ENCODE measurements around the gene KIAA0930.
"Not testable (repeated sequence)": the region's sequence is repeated elsewhere in the genome, so short reads cannot be mapped to it uniquely, and the experiment has no call there.

KIAA0930 gene

DNA sequence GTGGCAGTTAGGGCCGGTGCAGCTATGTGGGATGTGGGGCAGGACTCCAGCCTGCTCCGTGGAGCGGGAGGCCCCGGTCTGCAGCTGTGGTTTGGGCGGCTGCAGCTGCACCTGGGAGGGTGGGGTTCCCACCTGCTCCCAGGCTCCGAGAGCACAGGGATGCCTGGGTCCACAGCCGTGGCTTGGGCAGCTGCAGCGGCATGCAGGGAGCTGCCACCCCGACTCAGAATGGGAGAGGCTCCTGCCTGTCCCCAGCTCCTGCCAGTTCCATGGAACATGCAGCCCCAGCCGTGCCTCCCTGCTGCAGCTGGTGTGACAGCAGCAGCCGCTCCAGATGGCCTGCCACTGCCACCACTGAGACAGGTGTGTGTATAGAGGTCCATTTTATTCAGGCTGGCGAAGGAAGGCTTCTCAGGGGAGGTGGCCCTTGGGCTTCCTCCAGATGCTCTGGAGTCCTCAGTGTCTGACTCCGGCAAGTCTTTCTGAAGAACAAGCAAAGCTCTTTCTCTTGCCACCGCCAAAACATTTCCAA, 22.3 kb upstream of the KIAA0930 start:
- DNase-seq (ENCODE audit: low read depth): no peak

DNA sequence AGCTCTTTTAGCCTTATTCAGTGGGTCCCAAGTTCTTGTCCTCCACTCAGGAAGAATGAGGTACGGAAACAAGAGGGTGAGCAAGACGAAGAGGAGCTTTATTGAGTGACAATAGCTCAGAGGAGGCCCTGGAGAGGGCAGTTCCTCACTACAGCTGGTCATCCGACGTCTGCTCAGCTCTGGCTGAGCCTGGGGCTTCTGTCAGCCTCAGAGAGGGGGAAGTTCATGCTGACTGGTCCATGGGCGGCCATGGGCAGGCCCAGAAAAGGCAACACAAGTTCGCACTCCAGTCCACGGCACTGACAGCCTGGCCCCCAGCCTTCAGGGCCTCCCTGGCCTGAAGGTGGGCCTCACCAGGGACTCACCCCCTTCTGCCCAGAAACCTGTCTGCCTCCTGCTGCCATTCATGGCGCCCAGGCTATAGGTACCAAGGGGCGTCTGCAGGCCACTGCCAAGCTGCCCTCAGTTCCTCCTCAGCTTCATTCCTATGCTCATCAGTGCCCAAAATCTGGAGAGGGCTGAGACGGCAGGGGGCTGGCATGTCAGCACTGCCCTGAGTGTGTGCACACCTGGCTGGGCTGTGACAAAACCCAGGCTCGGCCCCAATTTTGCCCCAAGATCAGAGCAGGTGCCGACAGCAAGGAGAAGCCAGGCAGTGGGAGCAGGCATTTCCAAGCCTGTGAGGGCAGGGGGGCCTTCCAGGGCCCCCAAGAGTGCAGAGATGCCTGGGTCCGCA, 21.7 kb upstream of the KIAA0930 start:
- no peak for DNase-seq (ENCODE audit: low read depth)

DNA sequence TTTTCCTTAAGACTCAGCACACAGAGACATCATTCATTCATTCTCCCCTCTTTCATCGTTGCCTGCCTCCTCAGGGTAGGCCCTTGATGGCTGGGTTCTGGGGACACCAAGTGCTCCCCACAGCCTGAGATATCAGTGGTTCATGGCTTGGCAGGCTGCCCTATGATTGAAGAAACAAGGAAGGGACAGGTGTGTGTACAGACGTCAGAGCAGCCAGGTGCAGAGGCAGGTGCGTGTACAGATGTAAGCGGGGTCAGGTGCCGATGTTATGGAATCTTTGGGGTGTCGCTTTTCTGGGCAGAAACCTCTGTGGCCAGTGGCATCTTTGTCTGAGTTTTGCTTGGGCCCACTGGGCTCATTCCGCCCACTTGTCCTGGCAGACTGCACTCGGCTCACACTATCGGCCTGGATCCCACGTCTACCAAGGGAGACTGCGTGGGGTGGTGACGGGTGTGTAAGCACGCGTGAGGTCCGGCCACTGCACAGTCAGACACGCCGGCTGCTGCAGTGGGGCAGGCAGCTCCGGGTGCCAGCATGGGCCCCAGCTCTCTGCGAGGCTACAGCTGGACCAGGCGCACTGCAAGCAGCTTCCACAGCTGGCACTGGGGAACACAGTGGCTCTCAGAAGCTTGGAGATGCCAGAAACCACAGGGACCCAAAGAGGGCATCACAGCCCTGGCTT, 20.9 kb upstream of the KIAA0930 start:
- no peak for DNase-seq (ENCODE audit: low read depth)

DNA sequence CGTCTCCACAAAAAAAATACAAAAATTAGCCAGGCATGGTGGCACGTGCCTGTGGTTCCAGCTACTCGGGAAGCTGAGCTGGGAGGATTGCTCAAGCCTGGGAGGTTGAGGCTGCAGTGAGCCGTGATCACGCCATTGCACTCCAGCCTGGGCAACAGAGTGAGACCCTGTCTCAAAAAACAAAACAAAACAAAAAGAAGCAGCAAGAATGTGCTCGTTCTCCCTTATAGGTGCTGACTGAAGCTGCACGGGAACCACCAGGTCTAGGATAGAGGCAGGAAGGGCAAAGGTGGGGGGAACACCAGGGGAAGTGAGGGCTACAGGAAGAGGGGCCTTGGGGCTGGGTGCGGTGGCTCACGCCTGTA, 19.7 kb upstream of the KIAA0930 start:
- not testable (repeated sequence) for DNase-seq (ENCODE audit: low read depth)

DNA sequence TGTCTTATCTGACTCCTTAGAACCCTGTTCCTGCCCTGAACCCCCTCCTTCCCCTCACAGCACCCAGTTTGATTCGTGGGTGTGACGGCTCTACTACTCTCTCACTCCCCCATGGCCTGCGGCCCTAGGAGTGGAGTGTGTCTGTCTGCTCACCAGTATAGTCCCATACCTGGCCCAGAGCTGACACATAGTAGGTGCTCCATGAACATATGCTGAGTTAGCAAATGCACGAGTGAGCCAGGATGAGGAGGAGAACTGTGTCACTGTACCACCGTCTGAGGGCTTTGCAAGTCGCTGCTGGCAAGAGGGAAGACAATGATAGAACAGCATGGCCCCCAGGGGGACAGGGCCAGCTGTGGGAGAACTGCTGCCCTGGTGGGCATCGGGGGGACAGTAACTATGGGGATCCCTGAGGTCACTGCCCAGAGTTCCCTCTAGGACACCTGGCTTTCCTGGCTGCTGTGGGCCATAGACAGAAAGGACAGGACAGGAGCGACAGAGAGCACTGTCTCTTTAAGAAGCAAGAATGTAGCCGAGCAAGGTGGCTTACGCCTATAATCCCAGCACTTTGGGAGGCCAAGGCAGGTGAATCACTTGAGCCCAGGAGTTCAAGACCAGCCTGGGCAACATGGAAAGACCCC, 19.2 kb upstream of the KIAA0930 start:
- no peak for DNase-seq (ENCODE audit: low read depth)

DNA sequence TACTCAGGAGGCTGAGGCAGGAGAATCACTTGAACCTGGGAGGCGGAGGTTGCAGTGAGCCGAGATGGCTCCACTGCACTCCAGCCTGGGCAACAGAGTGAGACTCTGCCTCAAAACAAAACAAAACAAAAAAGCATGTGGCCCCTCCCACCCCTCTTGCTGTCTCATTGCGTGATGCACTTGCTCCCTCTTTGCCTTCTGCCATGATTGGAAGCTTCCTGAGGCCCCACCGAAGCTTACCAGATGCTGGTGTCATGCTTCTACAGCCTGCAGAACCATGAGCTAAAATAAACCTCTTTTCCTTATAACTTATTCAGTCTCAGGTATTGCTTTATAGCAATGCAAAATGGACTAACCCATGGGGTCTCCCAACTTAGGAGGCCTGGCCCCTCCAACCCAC, 17.2 kb upstream of the KIAA0930 start:
- not testable (repeated sequence) for DNase-seq (ENCODE audit: low read depth)

DNA sequence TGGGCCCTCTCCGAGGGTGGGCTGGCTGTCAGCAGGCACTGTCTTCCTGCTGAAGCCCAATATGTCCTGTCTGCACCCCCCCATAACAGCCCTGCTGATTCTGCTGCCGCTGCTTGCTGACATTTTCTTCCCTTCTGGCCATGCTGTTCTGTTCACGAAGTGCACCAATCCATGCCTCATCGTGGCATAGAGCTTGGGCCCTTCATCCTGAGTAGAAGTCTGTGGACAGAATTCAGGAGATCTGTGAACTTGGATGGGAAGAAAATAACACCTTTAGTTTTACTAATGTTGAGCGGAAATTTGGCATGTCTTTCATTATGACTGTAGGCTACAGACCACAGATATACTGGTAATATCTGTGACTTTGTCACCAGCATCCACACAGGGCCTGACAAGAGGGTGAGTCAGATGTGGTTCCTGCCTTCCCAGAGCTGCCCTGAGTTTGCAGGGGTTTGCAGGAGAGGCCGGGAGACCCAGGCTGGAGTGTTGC, 14.1 kb upstream of the KIAA0930 start:
- DNase-seq (ENCODE audit: low read depth): no peak

DNA sequence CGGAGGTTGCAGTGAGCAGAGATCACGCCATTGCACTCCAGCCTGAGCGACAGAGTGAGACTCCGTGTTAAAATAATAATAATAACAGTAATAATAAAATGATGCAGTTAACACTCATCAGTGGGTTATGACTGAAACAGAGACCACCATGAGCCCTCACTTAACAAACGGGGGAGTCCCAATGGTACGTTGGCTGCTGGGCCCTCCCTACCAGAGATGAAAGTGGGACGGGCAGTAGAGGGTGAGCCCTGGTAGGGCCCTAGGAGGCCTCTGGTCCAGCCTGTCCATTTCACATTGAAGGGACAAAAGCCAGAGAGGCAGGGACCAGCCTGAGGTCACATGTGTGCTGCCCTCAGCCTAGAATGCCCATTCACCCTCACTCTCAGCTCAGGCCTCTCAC, 13.7 kb upstream of the KIAA0930 start:
- no peak for DNase-seq (ENCODE audit: low read depth)

DNA sequence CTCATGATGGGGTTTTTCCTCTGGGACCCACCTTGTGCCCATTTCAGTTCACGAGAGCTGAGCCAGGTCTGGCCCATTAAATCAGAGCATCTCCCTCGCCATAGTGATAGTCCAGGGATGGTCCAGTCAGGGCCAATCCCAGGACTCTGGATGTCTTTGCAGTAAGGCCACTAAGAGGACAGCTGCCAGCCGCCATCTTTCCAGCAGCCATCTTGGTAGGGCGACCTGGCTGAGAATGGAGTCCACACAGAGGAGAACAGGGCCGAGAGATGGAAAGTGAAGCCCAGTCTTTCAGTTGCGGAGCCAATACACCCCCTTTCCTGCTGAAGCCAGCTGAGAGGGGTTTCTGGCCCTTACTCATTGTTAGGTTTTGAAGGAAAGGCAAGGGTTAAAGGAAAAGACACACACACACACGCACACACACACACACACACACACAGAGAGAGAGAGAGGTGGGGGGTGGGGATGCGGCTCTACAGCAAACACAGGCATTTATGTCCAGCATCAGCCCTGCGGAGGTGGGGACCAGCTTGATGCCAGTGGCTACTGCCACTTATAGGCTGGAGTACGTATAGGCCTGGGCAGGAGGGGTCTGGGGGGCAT, 12.4 kb upstream of the KIAA0930 start:
- no peak for DNase-seq (ENCODE audit: low read depth)

DNA sequence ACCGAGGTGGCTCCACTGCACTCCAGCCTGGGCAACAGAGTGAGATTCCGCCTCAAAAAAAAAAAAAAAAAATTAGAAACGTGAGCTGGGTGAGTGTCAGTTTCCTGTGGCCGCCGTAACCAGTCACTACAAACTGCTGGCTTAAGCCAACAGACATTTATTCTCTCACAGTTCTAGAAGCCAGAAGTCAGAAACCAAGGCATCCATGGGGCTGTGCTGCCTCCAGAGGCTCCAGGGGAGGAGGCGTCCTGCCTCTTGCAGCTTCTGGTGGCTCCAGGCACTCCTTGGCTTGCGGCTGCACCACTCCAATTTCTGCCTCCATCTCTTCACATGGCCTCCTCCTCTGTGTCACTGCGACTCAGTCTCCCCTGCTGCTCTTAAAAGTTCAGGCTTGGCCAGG, 11.1 kb upstream of the KIAA0930 start:
- DNase-seq (ENCODE audit: low read depth): no peak

DNA sequence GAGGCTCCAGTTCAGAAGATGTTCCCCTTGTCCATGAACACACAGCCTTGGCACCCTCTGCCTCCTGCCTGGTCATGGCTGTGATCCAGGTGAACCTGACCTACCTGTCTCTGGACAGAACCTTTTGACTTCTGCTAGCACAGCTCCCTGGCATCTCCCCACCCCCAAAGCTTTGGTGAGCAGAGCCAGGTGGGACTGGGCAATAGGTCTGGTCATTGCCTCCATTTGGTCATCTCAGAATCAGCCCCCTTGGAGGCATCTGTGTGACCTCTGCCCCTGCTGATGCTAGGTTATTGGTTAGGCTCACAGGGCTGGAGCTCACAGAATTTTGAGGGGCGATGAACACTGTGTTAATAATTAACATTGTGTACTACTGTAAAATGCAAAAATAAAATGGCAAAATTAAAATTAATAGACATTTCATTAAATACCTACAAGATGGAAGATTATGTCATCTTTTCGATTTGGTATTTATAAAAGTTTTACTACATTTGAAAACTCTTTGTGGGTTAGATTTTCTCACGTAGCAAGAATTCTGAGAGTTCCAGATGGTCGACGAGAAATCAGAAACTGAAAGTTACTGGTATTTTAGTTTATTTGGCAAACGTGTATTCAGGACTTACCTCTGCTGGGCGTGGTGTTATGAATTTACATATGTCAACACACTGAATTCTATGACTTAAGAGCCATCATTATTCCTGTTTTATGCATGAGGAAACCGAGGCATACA, 8.3 kb upstream of the KIAA0930 start:
- no peak for DNase-seq (ENCODE audit: low read depth)

DNA sequence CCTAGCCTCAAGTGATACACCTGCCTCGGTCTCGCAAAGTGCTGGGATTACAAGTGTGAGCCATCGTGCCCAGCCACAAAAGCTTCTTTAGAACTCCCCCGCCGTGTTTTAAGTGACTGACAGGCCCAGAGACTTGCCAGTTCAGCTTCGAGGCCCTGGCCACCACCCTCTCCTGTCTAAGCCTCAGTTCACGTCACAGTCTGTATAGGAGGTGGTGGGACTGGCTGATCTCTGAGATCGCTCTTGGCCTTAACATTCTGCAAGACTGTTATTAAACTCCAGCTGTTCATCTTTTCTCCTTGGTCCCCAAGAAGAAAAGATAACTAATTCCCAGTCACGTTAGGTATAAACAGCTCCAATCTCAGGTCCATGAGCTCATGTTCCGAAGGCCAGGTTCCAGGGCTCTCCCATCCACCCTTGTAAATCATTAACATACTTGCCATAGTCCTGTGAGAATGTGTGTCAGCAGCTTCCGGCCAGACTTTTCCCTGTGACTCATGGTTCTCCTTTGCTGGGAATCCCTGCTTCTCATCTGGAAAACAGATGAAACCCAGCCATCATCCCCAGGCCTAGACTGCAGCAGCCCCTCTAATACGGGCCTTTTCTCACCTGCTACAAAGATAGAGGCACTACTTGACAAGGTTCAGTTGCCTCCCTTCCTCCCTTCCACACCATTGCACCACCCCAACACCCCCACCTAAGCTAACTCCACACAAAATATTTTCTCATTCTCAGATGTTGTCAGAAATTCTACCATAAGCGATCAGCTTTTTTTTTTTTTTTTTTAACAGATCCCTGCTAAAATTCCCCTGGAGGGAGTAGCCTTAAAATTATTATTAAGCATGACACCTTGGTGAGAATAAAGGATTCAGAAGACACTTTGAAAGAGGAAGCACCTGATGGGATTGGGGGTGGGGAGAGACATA, 5.6 kb upstream of the KIAA0930 start:
- DNase-seq (ENCODE audit: low read depth): no peak

DNA sequence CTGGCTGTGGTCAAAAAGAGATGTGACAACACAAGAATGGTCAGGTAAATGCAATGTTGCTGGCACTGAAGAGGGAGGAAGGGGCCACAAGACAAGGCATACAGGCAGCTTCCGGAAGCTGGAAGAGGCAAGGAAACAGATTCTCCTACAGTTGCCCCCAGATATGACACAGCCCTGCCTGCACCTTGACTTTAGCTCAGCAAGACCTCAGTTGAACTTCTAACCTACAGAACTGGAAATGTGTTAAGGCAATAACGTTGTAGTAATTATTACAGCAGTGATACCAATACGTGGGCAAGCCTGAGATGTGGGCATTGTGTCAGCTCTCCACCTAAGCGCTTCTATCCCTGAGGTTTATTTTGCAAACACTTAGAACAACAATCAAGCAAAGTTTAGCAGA, 4.2 kb upstream of the KIAA0930 start:
- no peak for DNase-seq (ENCODE audit: low read depth)

DNA sequence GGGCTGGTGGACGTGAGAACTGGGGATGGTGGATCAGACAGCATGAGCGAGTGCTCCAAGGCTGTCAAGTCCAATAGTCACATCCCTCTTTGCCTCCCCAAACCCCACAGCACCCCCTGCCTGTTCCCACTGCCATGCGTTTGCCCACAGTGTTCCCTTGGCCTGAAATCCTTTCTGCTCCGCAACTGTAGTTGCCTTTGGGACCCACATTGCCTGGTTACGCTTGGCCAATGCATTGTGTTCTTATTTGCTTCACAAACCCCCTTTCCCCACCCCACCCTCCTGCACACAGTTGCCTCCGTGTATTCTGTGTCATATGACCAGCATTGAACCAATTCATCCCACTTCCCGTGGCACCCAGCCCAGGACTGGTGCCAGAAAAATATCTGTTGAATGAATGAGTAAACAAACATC, 2.1 kb upstream of the KIAA0930 start:
- no peak for DNase-seq (ENCODE audit: low read depth)

DNA sequence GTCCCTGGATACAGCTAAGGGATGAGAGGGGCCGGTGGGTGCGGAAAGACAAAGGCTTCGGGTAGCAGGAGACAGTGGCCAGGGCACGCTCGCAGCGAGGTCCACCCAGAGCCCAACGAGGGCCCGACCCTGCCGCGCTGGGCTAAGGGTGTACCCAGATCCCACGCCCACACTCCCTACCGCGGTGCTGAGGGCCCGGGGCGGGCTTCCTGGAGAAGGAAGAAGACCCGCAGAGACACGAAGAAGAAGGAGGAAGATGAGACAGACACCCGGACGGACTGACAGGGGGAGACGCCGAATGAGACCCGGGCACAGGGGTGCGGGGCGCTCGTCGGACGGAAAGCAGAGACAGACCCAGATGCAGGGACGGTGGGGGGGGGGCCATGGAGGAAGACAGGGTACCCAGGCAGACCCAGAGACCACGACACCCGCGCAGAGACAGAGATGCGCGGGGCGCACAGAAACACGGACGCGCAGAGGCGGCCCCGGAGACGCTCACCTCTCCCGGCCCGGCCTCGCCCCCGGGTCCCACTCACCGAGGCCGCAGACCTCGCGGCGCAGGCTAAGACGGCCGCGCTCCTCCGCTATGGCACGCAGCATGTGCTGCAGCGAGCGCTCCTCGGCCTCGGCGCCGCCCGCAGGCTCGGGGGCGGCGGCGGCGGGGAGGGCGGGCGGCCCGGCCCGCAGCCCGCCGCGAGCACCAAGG, 437 bp downstream of the KIAA0930 start:
- DNase-seq (ENCODE audit: low read depth): no peak

DNA sequence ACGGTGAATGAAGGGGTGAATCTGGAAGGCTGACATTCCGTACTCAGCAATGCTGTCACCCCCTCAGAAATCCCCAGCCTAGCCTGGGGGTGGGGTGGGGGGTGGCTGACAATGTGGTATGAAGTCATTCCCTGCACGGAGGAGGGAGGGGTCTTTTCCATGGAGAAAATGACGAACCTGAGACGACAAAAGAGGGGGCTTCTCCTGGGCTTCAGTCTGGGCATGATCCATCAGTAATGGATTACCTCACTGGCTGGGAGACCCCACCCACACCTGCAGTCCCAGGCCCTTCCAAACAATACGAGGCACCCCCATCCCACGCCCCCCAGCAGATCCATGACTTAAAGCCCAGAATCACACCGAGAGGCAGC, 1.0 kb downstream of the KIAA0930 start:
- no peak for DNase-seq (ENCODE audit: low read depth)

DNA sequence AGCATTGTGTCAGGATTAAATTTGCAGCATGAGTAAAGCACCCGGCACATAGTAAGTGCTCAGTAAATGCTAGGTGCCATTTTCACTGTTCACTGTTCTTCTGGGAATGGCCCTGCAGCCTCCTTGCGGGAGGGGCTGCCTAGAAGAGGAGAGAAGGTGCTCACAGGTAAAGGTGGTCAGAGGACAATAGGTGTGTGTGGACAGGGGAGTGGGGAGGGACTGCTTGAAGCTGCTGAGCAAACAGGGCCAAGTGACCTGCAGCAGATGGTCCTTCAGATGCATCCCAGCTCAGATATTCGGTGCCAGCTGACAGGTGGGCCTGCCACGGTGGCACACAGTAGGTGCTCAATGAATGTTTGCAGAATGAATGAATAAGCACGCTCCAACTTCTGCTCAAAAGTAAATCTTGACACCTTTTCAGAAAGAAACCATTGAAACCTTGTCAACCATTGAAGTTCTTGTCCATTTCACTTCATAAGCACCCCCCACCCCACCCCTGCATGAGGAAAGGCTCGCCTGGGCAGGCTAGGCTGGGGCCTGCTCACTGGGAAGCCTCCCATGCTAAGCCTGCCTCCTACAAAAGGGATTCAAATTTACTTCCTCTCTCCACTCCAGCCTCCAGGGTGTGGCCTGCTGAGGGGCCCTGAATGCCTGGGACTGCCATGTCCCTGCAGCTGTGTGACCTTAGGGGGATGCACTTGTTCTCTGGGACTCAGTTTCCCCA, 1.6 kb downstream of the KIAA0930 start:
- DNase-seq (ENCODE audit: low read depth): no peak

DNA sequence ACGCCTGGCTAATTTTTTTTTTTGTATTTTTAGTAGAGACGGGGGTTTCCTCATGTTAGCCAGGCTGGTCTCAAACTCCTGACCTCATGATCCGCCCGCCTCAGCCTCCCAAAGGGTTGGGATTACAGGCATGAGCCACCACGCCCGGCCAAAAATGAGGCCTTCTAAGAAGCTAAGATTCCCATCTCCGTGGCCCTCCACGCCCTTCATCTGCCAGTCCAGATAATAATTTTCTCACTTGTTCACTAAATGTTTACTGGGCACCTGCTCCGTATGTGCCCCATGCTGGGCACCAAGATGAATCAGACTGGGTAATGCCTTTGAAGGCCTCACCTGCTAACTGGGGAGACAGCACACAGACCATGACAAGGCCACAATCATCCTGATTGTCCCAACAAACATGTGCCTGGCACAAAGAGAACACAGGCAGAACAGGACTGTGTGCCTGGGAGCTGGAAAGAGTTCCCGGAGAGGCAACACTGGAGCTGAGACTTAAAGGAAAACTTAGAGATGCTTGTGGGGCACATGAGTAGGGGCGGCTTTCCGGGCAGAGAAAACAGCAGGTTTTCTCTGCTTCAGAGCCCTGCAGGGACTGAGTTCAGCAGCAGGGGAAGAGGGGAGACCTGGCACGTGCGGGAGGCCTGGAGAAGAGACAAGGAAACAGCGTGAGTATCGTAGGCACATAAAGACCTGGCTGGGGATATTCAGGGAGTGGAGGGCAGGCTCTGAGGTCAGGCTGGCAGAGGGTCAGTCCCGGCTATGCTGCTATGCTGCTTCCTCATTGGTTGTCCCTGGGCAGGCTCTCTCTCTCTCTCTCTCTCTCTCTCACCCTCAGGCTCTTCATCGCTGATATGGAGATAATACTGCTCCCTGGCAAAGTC, 2.4 kb downstream of the KIAA0930 start:
- DNase-seq (ENCODE audit: low read depth): no peak
